ENCODE data around the gene SLC1A3. TPM values are rescaled to one million over a fixed set of nuclear protein-coding genes. Genes with fewer than 3 reads are reported as not detected.

Gene SLC1A3
- total RNA-seq, 1 donor from 2014 or later, result 1.6 TPM

- no peak overlapping the region for H3K4me3 Mint-ChIP-seq (ENCODE audit: unreplicated experiment)
- DNase-seq, result no peak
- H3K36me3 Mint-ChIP-seq (ENCODE audit: unreplicated experiment), result no peaks in the 10 kb centered on the region
- H3K4me1 Mint-ChIP-seq (ENCODE audit: low read depth, unreplicated experiment), result peaks cover 33% of the 10 kb centered on the region
- TF ChIP-seq CTCF (IDR thresholded peaks at IDR 0.05; ENCODE audit: partially characterized antibody, unreplicated experiment), result no peak
- peaks cover 3% of the 10 kb centered on the region for H3K27me3 Mint-ChIP-seq (ENCODE audit: unreplicated experiment)
- H3K27ac Mint-ChIP-seq (ENCODE audit: unreplicated experiment), result no peak overlapping the region
- peaks cover 7% of the 10 kb centered on the region for H3K9me3 Mint-ChIP-seq (ENCODE audit: unreplicated experiment)
These were observed 79.4 kb downstream of the SLC1A3 start for GRCh38 chr5:36685631-36686288.

GRCh38 chr5:36686881-36687280 lies 80.5 kb downstream of the SLC1A3 start:
- H3K9me3 Mint-ChIP-seq (ENCODE audit: unreplicated experiment), result peaks cover 7% of the 10 kb centered on the region
- peaks cover 41% of the 10 kb centered on the region for H3K4me1 Mint-ChIP-seq (ENCODE audit: low read depth, unreplicated experiment)
- H3K4me3 Mint-ChIP-seq (ENCODE audit: unreplicated experiment), result no peak overlapping the region
- H3K27ac Mint-ChIP-seq (ENCODE audit: unreplicated experiment), result no peak overlapping the region
- TF ChIP-seq CTCF (IDR thresholded peaks at IDR 0.05; ENCODE audit: partially characterized antibody, unreplicated experiment), result no peak
- DNase-seq, result no peak
- H3K27me3 Mint-ChIP-seq (ENCODE audit: unreplicated experiment), result peaks cover 6% of the 10 kb centered on the region
- no peaks in the 10 kb centered on the region for H3K36me3 Mint-ChIP-seq (ENCODE audit: unreplicated experiment)

- Mint-ChIP-seq H3K27ac (ENCODE audit: unreplicated experiment) (peak overlapping the region; percentile 69), H3K27me3 (ENCODE audit: unreplicated experiment) (peaks cover 6% of the 10 kb centered on the region), H3K9me3 (ENCODE audit: unreplicated experiment) (peaks cover 7% of the 10 kb centered on the region), H3K36me3 (ENCODE audit: unreplicated experiment) (no peaks in the 10 kb centered on the region), H3K4me3 (ENCODE audit: unreplicated experiment) (peak overlapping the region; percentile 59), H3K4me1 (ENCODE audit: low read depth, unreplicated experiment) (peaks cover 43% of the 10 kb centered on the region)
- DNase-seq, result no peak
- TF ChIP-seq CTCF (IDR thresholded peaks at IDR 0.05; ENCODE audit: partially characterized antibody, unreplicated experiment), result peak; percentile 19
These were observed 82.3 kb downstream of the SLC1A3 start for GRCh38 chr5:36688722-36689121.

GRCh38 chr5:36689225-36689624 lies 82.8 kb downstream of the SLC1A3 start:
- H3K27ac Mint-ChIP-seq (ENCODE audit: unreplicated experiment), result peak overlapping the region; percentile 69

More at GRCh38 chr5:36689225-36689624, 82.8 kb downstream of the SLC1A3 start:
- Mint-ChIP-seq H3K9me3 (ENCODE audit: unreplicated experiment) (peaks cover 7% of the 10 kb centered on the region), H3K27me3 (ENCODE audit: unreplicated experiment) (peaks cover 6% of the 10 kb centered on the region), H3K36me3 (ENCODE audit: unreplicated experiment) (no peaks in the 10 kb centered on the region), H3K4me1 (ENCODE audit: low read depth, unreplicated experiment) (peaks cover 38% of the 10 kb centered on the region), H3K4me3 (ENCODE audit: unreplicated experiment) (peak overlapping the region; percentile 59)
- no peak for TF ChIP-seq CTCF (IDR thresholded peaks at IDR 0.05; ENCODE audit: partially characterized antibody, unreplicated experiment)
- DNase-seq, result peak; percentile 35
